H9 (cell line): ENCODE results near the gene L3MBTL4. TPM values are rescaled to one million over a fixed set of nuclear protein-coding genes. Genes with fewer than 3 reads are reported as not detected.

Experiments
- DNase-seq: peaks from one replicate; pipeline ENCODE4 v3.0.0-alpha.2; 2017
- H2AFZ ChIP-seq: one replicate; pipeline ENCODE4 v1.6.1; 2013; ENCODE audit warnings: mild to moderate bottlenecking, low read length, control low read depth, moderate library complexity
- H2AK5ac ChIP-seq: 2 replicates; pipeline ENCODE4 v1.6.1; 2013; ENCODE audit warnings: low read length, control low read depth, mixed read lengths; ENCODE audit not compliant: insufficient read length
- H2BK120ac ChIP-seq: one replicate; pipeline ENCODE4 v1.6.1; 2013; ENCODE audit warnings: low read depth, mild to moderate bottlenecking, low read length, control low read depth, inconsistent platforms; ENCODE audit not compliant: poor library complexity, severe bottlenecking
- H2BK12ac ChIP-seq: 2 replicates; pipeline ENCODE4 v1.6.1; 2013; ENCODE audit warnings: low read length, control low read depth, mixed read lengths, low read depth; ENCODE audit not compliant: insufficient read length
- H2BK15ac ChIP-seq: 2 replicates; pipeline ENCODE4 v1.6.1; 2013; ENCODE audit warnings: low read depth, low read length, control low read depth
- H2BK20ac ChIP-seq: one replicate; pipeline ENCODE4 v1.6.1; 2013; ENCODE audit warnings: low read depth, mild to moderate bottlenecking, low read length, control low read depth, inconsistent platforms; ENCODE audit not compliant: poor library complexity, severe bottlenecking
- H2BK5ac ChIP-seq: 2 replicates; pipeline ENCODE4 v1.6.1; 2013; ENCODE audit warnings: low read length, control low read depth, mixed read lengths; ENCODE audit not compliant: insufficient read length
- H3K14ac ChIP-seq: 2 replicates; pipeline ENCODE4 v1.6.1; 2013; ENCODE audit warnings: low read length, control low read depth; ENCODE audit not compliant: insufficient read depth
- H3K18ac ChIP-seq: 2 replicates; pipeline ENCODE4 v1.6.1; 2013; ENCODE audit warnings: low read depth, mild to moderate bottlenecking, mixed read lengths, low read length, control low read depth; ENCODE audit not compliant: insufficient read length
- H3K23ac ChIP-seq: 2 replicates; pipeline ENCODE4 v1.6.1; 2013; ENCODE audit warnings: low read length, control low read depth, mixed read lengths, low read depth; ENCODE audit not compliant: insufficient read length
- H3K23me2 ChIP-seq: 2 replicates; pipeline ENCODE4 v1.6.1; 2013; ENCODE audit warnings: low read depth, mild to moderate bottlenecking, mixed read lengths, low read length, control low read depth; ENCODE audit not compliant: insufficient read length, poor library complexity, severe bottlenecking
- H3K27ac ChIP-seq: 2 replicates; pipeline ENCODE4 v1.5.1; 2013; ENCODE audit warnings: low read length, control low read depth, mixed read lengths, low read depth; ENCODE audit not compliant: insufficient read length
- H3K27me3 ChIP-seq: 2 replicates; pipeline ENCODE4 v1.6.1; 2013; ENCODE audit warnings: low read length, control low read depth, inconsistent platforms; ENCODE audit not compliant: insufficient read depth
- H3K4ac ChIP-seq: 2 replicates; pipeline ENCODE4 v1.6.1; 2013; ENCODE audit warnings: low read depth, mild to moderate bottlenecking, control low read depth, inconsistent platforms, low read length, moderate library complexity
- H3K4me1 ChIP-seq: 2 replicates; pipeline ENCODE4 v1.6.1; 2013; ENCODE audit warnings: low read length, control low read depth, inconsistent platforms; ENCODE audit not compliant: insufficient read depth
- H3K4me2 ChIP-seq: 2 replicates; pipeline ENCODE4 v1.6.1; 2013; ENCODE audit warnings: low read length, control low read depth, mixed read lengths; ENCODE audit not compliant: insufficient read length, insufficient read depth
- H3K56ac ChIP-seq: 2 replicates; pipeline ENCODE4 v1.6.1; 2013; ENCODE audit warnings: low read depth, mild to moderate bottlenecking, mixed read lengths, low read length, control low read depth; ENCODE audit not compliant: insufficient read length
- H3K79me1 ChIP-seq: 2 replicates; pipeline ENCODE4 v1.6.1; 2013; ENCODE audit warnings: low read depth, mild to moderate bottlenecking, moderate library complexity, low read length, control low read depth, inconsistent platforms; ENCODE audit not compliant: insufficient read depth, poor library complexity, severe bottlenecking
- H3K79me2 ChIP-seq: 2 replicates; pipeline ENCODE4 v1.6.1; 2013; ENCODE audit warnings: low read length, control low read depth, inconsistent platforms; ENCODE audit not compliant: insufficient read depth
- H3K9ac ChIP-seq: 2 replicates; pipeline ENCODE4 v1.6.1; 2013; ENCODE audit warnings: low read length, control low read depth, mixed read lengths; ENCODE audit not compliant: insufficient read length; ENCODE audit errors: extremely low read depth
- H3K9me3 ChIP-seq: one replicate; pipeline ENCODE4 v1.6.1; 2013; ENCODE audit warnings: low read depth, low read length, inconsistent platforms; ENCODE audit not compliant: control insufficient read depth
- H3T11ph ChIP-seq: one replicate; pipeline ENCODE4 v1.6.1; 2013; ENCODE audit warnings: mild to moderate bottlenecking, low read length, control low read depth, inconsistent platforms
- H4K20me1 ChIP-seq: one replicate; pipeline ENCODE4 v1.6.1; 2013; ENCODE audit not compliant: control insufficient read depth, insufficient read length, insufficient read depth
- H4K5ac ChIP-seq: 2 replicates; pipeline ENCODE4 v1.6.1; 2013; ENCODE audit warnings: low read depth, mild to moderate bottlenecking, mixed read lengths, low read length, control low read depth; ENCODE audit not compliant: insufficient read length
- H4K8ac ChIP-seq: replicated peaks from 2 replicates; pipeline ENCODE4 v1.6.1; 2013; ENCODE audit warnings: low read length, control low read depth, mixed read lengths, low read depth; ENCODE audit not compliant: insufficient read length
- H4K91ac ChIP-seq: 2 replicates; pipeline ENCODE4 v1.6.1; 2013; ENCODE audit warnings: low read depth, mild to moderate bottlenecking, moderate library complexity, mixed read lengths, low read length, control low read depth; ENCODE audit not compliant: insufficient read length
- H3K27ac Mint-ChIP-seq, 3 experiments: 2 replicates in 2 of 3; 3 replicates in 1 of 3; pipeline ENCODE4 v1.8.0; 2020 to 2021; ENCODE audit warnings: mixed read lengths in 3 of 3, mild to moderate bottlenecking in 1 of 3, moderate library complexity in 1 of 3
- H3K27me3 Mint-ChIP-seq: 2 replicates; pipeline ENCODE4 v1.8.0; 2021; ENCODE audit warnings: low read depth, mild to moderate bottlenecking, moderate library complexity, mixed read lengths
- H3K36me3 Mint-ChIP-seq, 3 experiments: 2 replicates in 2 of 3; 3 replicates in 1 of 3; pipeline ENCODE4 v1.8.0; 2020 to 2021; ENCODE audit warnings: low read depth in 3 of 3, mixed read lengths in 3 of 3; ENCODE audit not compliant: insufficient read depth in 1 of 3
- H3K4me1 Mint-ChIP-seq, 2 experiments: 2 replicates each; pipeline ENCODE4 v1.8.0; 2020; ENCODE audit warnings: mixed read lengths in 2 of 2
- H3K4me3 Mint-ChIP-seq, 2 experiments: 2 replicates in 1 of 2; 3 replicates in 1 of 2; pipeline ENCODE4 v1.8.0; 2020 to 2021; ENCODE audit warnings: mild to moderate bottlenecking in 2 of 2, mixed read lengths in 2 of 2, moderate library complexity in 1 of 2
- H3K9me3 Mint-ChIP-seq, 2 experiments: 2 replicates in 1 of 2; 3 replicates in 1 of 2; pipeline ENCODE4 v1.8.0; 2020; ENCODE audit warnings: mild to moderate bottlenecking in 2 of 2, mixed read lengths in 2 of 2, moderate library complexity in 1 of 2
- WGBS: extraction: QIAGEN DNeasy Blood & Tissue Kit; methylation state at CpG from one replicate; pipeline ENCODE4 v1.1.7; 2013; ENCODE audit warnings: missing lambda C conversion rate, low lambda C conversion rate, mixed read lengths; ENCODE audit not compliant: insufficient read length; ENCODE audit errors: extremely low coverage; 5-methylcytosine and 5-hydroxymethylcytosine counted together
- total RNA-seq: library from RNA; stranded (reverse); gene quantifications from 2 replicates; pipeline ENCODE4 v1.2.1, GENCODE V29; 2021
- TF ChIP-seq, protein P1 (sequence below): fragments of 200-600 bp; sonication (generic); conservative IDR thresholded peaks from 3 replicates; pipeline ENCODE4 v1.8.0; 2021; ENCODE audit warnings: antibody characterized with exemption, mild to moderate bottlenecking

Gene L3MBTL4
- total RNA-seq, 1 experiment from 2014 or later, result 1.9 TPM

DNA sequence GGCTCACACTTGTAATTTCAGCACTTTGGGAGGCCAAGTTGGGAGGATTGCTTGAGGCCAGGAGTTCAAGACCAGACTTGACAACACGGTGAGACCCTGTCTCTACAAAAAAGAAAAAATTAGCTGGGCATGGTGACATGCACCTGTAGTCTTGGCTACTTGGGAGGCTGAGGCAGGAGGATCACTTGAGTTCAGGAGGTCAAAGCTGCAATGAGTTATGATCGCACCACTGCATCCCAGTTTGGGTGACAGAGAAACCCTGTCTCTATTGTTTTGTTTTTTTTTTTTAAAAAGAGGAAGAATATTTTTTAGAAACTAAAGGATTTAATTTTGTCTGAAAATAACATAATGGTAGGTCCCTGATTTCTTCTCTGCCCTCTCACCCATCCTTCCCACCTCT lies 440.0 kb downstream of the L3MBTL4 start:
- WGBS, result no CpG with 5 or more reads among the region's 2 CpGs
- Histone ChIP-seq H2AK5ac (no peak overlapping the region), H2BK12ac (no peak overlapping the region), H2BK120ac (no peak overlapping the region), H2BK20ac (no peak overlapping the region), H4K20me1 (no peaks in the 10 kb centered on the region), H3K23ac (no peak overlapping the region), H3K9me3 (no peaks in the 10 kb centered on the region), H3K79me1 (no peaks in the 10 kb centered on the region), H2AFZ (no peak overlapping the region), H2BK5ac (no peak overlapping the region), H3K4ac (no peak overlapping the region), H4K8ac (no peak overlapping the region), H3T11ph (no peak overlapping the region), H3K27ac (no peak overlapping the region), H3K14ac (no peak overlapping the region), H3K4me2 (no peak overlapping the region), H4K91ac (no peak overlapping the region), H3K18ac (no peak overlapping the region), H3K27me3 (no peaks in the 10 kb centered on the region), H3K4me1 (peaks cover 7% of the 10 kb centered on the region; the same call in 1 of the 2 replicates), H3K9ac (no peak overlapping the region), H3K79me2 (no peaks in the 10 kb centered on the region), H3K23me2 (no peaks in the 10 kb centered on the region), H4K5ac (no peak overlapping the region), H2BK15ac (no peak overlapping the region), H3K56ac (no peak overlapping the region)
- TF ChIP-seq, protein P1, sequence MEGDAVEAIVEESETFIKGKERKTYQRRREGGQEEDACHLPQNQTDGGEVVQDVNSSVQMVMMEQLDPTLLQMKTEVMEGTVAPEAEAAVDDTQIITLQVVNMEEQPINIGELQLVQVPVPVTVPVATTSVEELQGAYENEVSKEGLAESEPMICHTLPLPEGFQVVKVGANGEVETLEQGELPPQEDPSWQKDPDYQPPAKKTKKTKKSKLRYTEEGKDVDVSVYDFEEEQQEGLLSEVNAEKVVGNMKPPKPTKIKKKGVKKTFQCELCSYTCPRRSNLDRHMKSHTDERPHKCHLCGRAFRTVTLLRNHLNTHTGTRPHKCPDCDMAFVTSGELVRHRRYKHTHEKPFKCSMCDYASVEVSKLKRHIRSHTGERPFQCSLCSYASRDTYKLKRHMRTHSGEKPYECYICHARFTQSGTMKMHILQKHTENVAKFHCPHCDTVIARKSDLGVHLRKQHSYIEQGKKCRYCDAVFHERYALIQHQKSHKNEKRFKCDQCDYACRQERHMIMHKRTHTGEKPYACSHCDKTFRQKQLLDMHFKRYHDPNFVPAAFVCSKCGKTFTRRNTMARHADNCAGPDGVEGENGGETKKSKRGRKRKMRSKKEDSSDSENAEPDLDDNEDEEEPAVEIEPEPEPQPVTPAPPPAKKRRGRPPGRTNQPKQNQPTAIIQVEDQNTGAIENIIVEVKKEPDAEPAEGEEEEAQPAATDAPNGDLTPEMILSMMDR, result no peak
- Mint-ChIP-seq H3K4me1 (peaks cover 24 to 32% of the 10 kb centered on the region in 2 experiments), H3K4me3 (no peak overlapping the region), H3K9me3 (no peaks in the 10 kb centered on the region), H3K27ac (peak overlapping the region in 1 of 3 experiments; percentile 82; a peak in 1 of 7 replicates), H3K27me3 (no peaks in the 10 kb centered on the region), H3K36me3 (no peaks in the 10 kb centered on the region)
- DNase-seq, result no peak
